HG03066 (cell line): Measurements from ENCODE around the gene AK1.
"Not testable (repeated sequence)": the region's sequence is repeated elsewhere in the genome, so short reads cannot be mapped to it uniquely, and the experiment has no call there.

Experiments used
- ATAC-seq: cut with Tn5 transposase; IDR thresholded peaks from one replicate; pipeline ENCODE4 v1.9.1; 2021; ENCODE audit warnings: low read depth; ENCODE audit not compliant: unreplicated experiment

AK1 gene

GRCh38 chr9:127853312-127854183 lies 23.9 kb downstream of the AK1 start:
- ATAC-seq: no peak

- ATAC-seq: no peak
Measured at GRCh38 chr9:127852829-127853228, 24.6 kb downstream of the AK1 start.

- ATAC-seq: no peak
Measured at GRCh38 chr9:127850286-127850830, 27.1 kb downstream of the AK1 start.

- no peak for ATAC-seq
Measured at GRCh38 chr9:127848756-127849504, 28.5 kb downstream of the AK1 start.

- no peak for ATAC-seq
Measured at GRCh38 chr9:127847833-127848755, 29.4 kb downstream of the AK1 start.

- ATAC-seq: no peak
Measured at GRCh38 chr9:127847178-127847510, 30.3 kb downstream of the AK1 start.

GRCh38 chr9:127846443-127847177 lies 30.9 kb downstream of the AK1 start:
- ATAC-seq: no peak

GRCh38 chr9:127845619-127846018 lies 31.9 kb downstream of the AK1 start:
- not testable (repeated sequence) for ATAC-seq

- ATAC-seq: no peak
Measured at GRCh38 chr9:127844821-127845359, 32.6 kb downstream of the AK1 start.

GRCh38 chr9:127841087-127841835 lies 36.2 kb downstream of the AK1 start:
- no peak for ATAC-seq

- ATAC-seq: no peak
Measured at GRCh38 chr9:127838375-127839078, 38.9 kb downstream of the AK1 start.

GRCh38 chr9:127837346-127837745 lies 40.1 kb downstream of the AK1 start:
- no peak for ATAC-seq

- ATAC-seq: not testable (repeated sequence)
Measured at GRCh38 chr9:127836561-127836960, 40.9 kb downstream of the AK1 start.

GRCh38 chr9:127835991-127836516 lies 41.4 kb downstream of the AK1 start:
- ATAC-seq: no peak

GRCh38 chr9:127833555-127833954 lies 43.9 kb downstream of the AK1 start:
- ATAC-seq: no peak

GRCh38 chr9:127832248-127832647 lies 45.2 kb downstream of the AK1 start:
- ATAC-seq: no peak

- ATAC-seq: no peak
Measured at GRCh38 chr9:127829205-127829906, 48.1 kb downstream of the AK1 start.
